Lung (tissue), 12 donors: Measurements from ENCODE around the gene RRAGD. TPM values are rescaled to one million over a fixed set of nuclear protein-coding genes. Genes with fewer than 3 reads are reported as not detected.

Source experiments
- ATAC-seq: fragments of 200-7000 bp; cut with Tn5 transposase; one replicate; pipeline ENCODE4 v1.9.1; 2020; ENCODE audit warnings: moderate number of reproducible peaks; ENCODE audit not compliant: insufficient read depth, low FRiP score
- DNase-seq, 3 donors: peaks; one replicate each; pipeline ENCODE4 v3.0.0-alpha.2; 2013 to 2017
- H3K27ac ChIP-seq, 2 donors: one replicate each; pipeline ENCODE4 v1.5.1; 2013; ENCODE audit warnings: mild to moderate bottlenecking in 2 of 2, moderate library complexity in 2 of 2, control low read depth in 1 of 2, inconsistent platforms in 1 of 2, low read depth in 1 of 2, low read length in 1 of 2
- H3K27me3 ChIP-seq, 3 donors: one replicate each; pipeline ENCODE4 v1.5.1; 2013; ENCODE audit warnings: low read length in 2 of 3; ENCODE audit not compliant: control insufficient read depth in 3 of 3, insufficient read depth in 3 of 3
- H3K36me3 ChIP-seq, 4 donors: one replicate each; pipeline ENCODE4 v1.5.1; 2013; ENCODE audit warnings: low read length in 4 of 4, mild to moderate bottlenecking in 1 of 4, moderate library complexity in 1 of 4; ENCODE audit not compliant: control insufficient read depth in 4 of 4, insufficient read depth in 4 of 4
- H3K4me1 ChIP-seq, 5 donors: one replicate each; pipeline ENCODE4 v1.5.1; 2013; ENCODE audit warnings: low read length in 5 of 5, mild to moderate bottlenecking in 2 of 5, moderate library complexity in 1 of 5; ENCODE audit not compliant: control insufficient read depth in 5 of 5, insufficient read depth in 5 of 5
- H3K4me3 ChIP-seq: one replicate; pipeline ENCODE4 v1.5.1; 2013; ENCODE audit warnings: mild to moderate bottlenecking, control low read depth, moderate library complexity
- H3K9ac ChIP-seq, 2 donors: one replicate each; pipeline ENCODE4 v1.5.1; 2013; ENCODE audit warnings: low read length in 2 of 2, control low read depth in 1 of 2; ENCODE audit not compliant: insufficient read depth in 1 of 2
- H3K9me3 ChIP-seq, 4 donors: one replicate each; pipeline ENCODE4 v1.5.1; 2013; ENCODE audit warnings: low read length in 3 of 4, mild to moderate bottlenecking in 1 of 4, moderate library complexity in 1 of 4; ENCODE audit not compliant: control insufficient read depth in 4 of 4, insufficient read depth in 3 of 4
- CTCF ChIP-seq: IDR thresholded peaks from 2 replicates; pipeline ENCODE4 v1.5.1; 2012; ENCODE audit warnings: mild to moderate bottlenecking; ENCODE audit errors: control extremely low read depth, extremely low read depth
- WGBS, 2 donors: extraction: QIAGEN DNeasy Blood & Tissue Kit; methylation state at CpG; one replicate each; pipeline ENCODE4 v1.1.7; 2013; 5-methylcytosine and 5-hydroxymethylcytosine counted together
- polyA plus RNA-seq, 2 donors: library from polyadenylated mRNA; stranded (reverse); fragments of 200-250 nt; gene quantifications; one replicate each; pipeline ENCODE4 v1.2.1, GENCODE V29; 2013
- total RNA-seq, 2 donors: library from RNA; depleted of rRNA in 1 of 2; stranded (reverse); fragments of >200 nt in 1 of 2; gene quantifications; one replicate each; pipeline ENCODE4 v1.2.1, GENCODE V29; 2014 to 2021
- donor health status: control.
- donor health status: control.
- donor health status: Bipolar disorder and iron deficiency.
- donor health status: healthy.
- donor health status: DM: yes; HTN: yes; CAD: no.

RRAGD gene
- total and polyA plus RNA-seq, 4 donors = 12.7 to 40.2 (median 16.8) TPM

DNA sequence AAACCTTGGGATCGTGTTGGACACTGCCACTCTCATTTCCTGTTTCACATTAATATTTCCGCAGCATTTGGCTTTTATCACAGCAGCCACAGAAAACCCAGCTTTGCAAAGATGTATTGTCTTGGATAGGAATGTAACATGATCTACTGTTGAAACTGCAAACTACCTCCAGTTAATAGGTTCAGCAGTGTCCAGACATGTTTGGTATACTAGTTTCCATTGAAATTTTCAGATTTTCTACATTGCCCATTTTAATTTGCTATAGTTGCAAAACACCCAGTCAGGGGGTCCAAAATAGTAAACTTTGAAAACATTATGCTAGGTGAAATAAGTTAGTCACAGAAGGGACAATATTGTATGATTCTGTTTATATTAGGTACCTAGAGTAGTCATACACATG lies 24.2 kb upstream of the RRAGD start:
- H3K4me3 ChIP-seq = no peak overlapping the region
- DNase-seq (peak in 2 of 3 donors; percentile 29 to 32), ATAC-seq (no peak)
- no peaks in the 10 kb centered on the region for H3K27me3 ChIP-seq
- H3K27ac ChIP-seq = no peak overlapping the region
- H3K4me1 ChIP-seq = peaks cover 0 to 9% (median 0%) of the 10 kb centered on the region in 5 donors
- H3K36me3 ChIP-seq = no peaks in the 10 kb centered on the region
- WGBS, 2 donors = 20 to 40% methylated on average over 2 of the region's 2 CpGs
- no peak for TF ChIP-seq CTCF
- H3K9ac ChIP-seq = no peak overlapping the region
- H3K9me3 ChIP-seq = no peaks in the 10 kb centered on the region

GRCh38 chr6:89434954-89435353 lies 22.9 kb upstream of the RRAGD start:
- Histone ChIP-seq H3K9ac (no peak overlapping the region), H3K27ac (no peak overlapping the region), H3K36me3 (no peaks in the 10 kb centered on the region), H3K4me1 (peaks cover 0 to 9% (median 0%) of the 10 kb centered on the region in 5 donors), H3K4me3 (no peak overlapping the region), H3K27me3 (no peaks in the 10 kb centered on the region), H3K9me3 (no peaks in the 10 kb centered on the region)
- no peak for TF ChIP-seq CTCF
- DNase-seq = peak in 2 of 3 donors; percentile 37 to 54
- 89% methylated on average over 4 of the region's 4 CpGs for WGBS, 2 donors
- no peak for ATAC-seq

- Histone ChIP-seq H3K27me3 (no peaks in the 10 kb centered on the region), H3K36me3 (no peaks in the 10 kb centered on the region), H3K9me3 (no peaks in the 10 kb centered on the region), H3K4me3 (no peak overlapping the region), H3K27ac (no peak overlapping the region), H3K9ac (no peak overlapping the region), H3K4me1 (peaks cover 0 to 9% (median 0%) of the 10 kb centered on the region in 5 donors)
- ATAC-seq (no peak), DNase-seq (no peak)
- WGBS, 2 donors = 82% methylated on average over 3 of the region's 3 CpGs
- no peak for TF ChIP-seq CTCF
Observed at GRCh38 chr6:89434150-89434499, 22.1 kb upstream of the RRAGD start.
